ENCODE data around the gene PPIG. TPM values are rescaled to one million over a fixed set of nuclear protein-coding genes. Genes with fewer than 3 reads are reported as not detected.
"Not testable (repeated sequence)": the region's sequence is repeated elsewhere in the genome, so short reads cannot be mapped to it uniquely, and the experiment has no call there.

Gene PPIG
- total RNA-seq (36.7 and 44.9 TPM in 2 replicates), polyA plus RNA-seq (7.4 and 13.4 TPM in 2 replicates), polyA minus RNA-seq (9.7 and 11.7 TPM in 2 replicates), Bru-seq, nascent RNA (percentile 93 among the genes with signal in this experiment), BruChase-seq, experiment 1, labeled RNA remaining after a 6-hour chase (percentile 90 among the genes with signal in this experiment), BruChase-seq, experiment 2, labeled RNA remaining after a 2-hour chase (percentile 91 among the genes with signal in this experiment)
- polyA plus RNA-seq (2011; cell fraction: cytosol; rRNA removed) = 19.2 and 19.8 TPM in 2 replicates
- polyA plus RNA-seq (2011; cell fraction: nucleus; rRNA removed) = 22.9 and 46.1 TPM in 2 replicates
- polyA plus RNA-seq (2012) = 38.8 and 47.1 TPM in 2 replicates
- polyA minus RNA-seq (2011; cell fraction: cytosol; rRNA and poly(A)+ RNA removed) = 11.5 TPM
- 23.0 and 31.3 TPM in 2 replicates for polyA minus RNA-seq (2011; cell fraction: nucleus; rRNA and poly(A)+ RNA removed)
- long read RNA-seq, full-length matches to known transcripts = 41 of 82 reads
- long read RNA-seq, partial matches to known transcripts = 22 of 82 reads
- long read RNA-seq, other reads (novel, unspliced or antisense) = 19 of 82 reads

DNA sequence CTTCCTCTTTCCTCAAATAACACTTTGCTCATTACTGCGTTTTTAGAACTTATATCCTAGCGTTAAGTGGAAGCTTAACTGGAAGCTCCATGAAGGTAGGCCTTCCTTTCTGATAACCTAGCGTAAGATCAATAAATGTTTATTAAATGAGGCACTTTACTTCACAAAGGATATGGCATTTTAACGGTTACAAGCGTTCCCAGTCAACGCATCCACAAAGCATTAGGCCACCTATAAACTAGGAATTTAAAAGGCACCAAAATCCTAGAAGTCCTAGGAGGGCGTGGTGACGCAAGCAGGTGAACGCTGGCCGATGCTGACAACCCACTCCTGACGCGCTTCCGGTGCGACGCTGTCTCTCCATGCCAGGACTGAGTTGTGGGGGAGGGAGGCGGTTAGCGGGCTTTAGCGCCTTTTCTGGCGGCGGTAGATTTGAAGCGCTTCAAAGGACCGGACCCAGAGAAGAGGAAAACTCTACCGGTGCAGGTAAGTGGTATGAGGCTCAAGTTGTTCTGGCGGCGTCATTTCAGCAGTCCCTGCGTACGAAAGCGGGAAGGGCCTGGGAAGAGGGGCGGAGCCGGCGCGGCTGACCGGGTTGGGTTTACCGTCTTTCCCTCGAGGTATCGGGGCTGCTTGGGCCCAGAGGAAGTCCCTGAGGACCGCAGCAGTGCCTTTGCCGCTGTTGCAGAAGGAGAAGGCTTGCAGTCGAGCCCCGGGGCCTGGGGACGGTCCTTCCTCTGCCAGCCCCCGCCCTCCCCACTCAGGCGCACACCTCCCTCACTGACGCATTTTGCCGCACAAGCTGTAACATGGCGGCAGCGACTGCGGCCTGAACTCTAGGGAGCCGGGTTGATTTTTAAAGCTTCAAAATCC lies at the start of gene PPIG:
Gene PPIG (plus strand): TSS at position 347 of the 873 bp plus-strand sequence. CDS start 19,691 bp downstream, outside the sequence.
- no peaks in the 10 kb centered on the region for H4K20me1 ChIP-seq (replicated peaks; ENCODE audit: control insufficient read depth, extremely low read depth, insufficient read depth, low read length)
- TF ChIP-seq POLR2A (IDR thresholded peaks at IDR 0.05; ENCODE audit: low read depth, low read length) = peak; percentile 56
- TF ChIP-seq JUN (IDR thresholded peaks at IDR 0.05; ENCODE audit: borderline replicate concordance, insufficient read depth, insufficient read length, low read depth) = no peak
- no peak for TF ChIP-seq FOS (IDR thresholded peaks at IDR 0.05; ENCODE audit: borderline replicate concordance, insufficient read depth, low read length)
- TF ChIP-seq CTCF (IDR thresholded peaks at IDR 0.05; ENCODE audit: extremely low read depth in 1 of 2, insufficient read depth in 1 of 2, low read depth in 1 of 2, low read length in 2 of 2) = no peak
- TF ChIP-seq POLR2AphosphoS5 (IDR thresholded peaks at IDR 0.05; ENCODE audit: insufficient read depth, low read depth, low read length) = peak; percentile 60
- TF ChIP-seq MYC (IDR thresholded peaks at IDR 0.05; ENCODE audit: low read depth, low read length) = peak; percentile 41
- no peak for TF ChIP-seq GATA2 (IDR thresholded peaks at IDR 0.05; ENCODE audit: insufficient read depth, insufficient read length, low read depth, low read length)
- TF ChIP-seq EZH2 (IDR thresholded peaks at IDR 0.05; ENCODE audit: borderline replicate concordance, low read depth, low read length, severe bottlenecking) = no peak
- TF ChIP-seq, protein P1, sequence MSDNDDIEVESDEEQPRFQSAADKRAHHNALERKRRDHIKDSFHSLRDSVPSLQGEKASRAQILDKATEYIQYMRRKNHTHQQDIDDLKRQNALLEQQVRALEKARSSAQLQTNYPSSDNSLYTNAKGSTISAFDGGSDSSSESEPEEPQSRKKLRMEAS (IDR thresholded peaks at IDR 0.05; ENCODE audit: insufficient read depth, insufficient read length) = peak; percentile 4
- no peaks in the 10 kb centered on the region for H3K36me3 ChIP-seq (ENCODE audit: control insufficient read depth in 2 of 2, extremely low read depth in 1 of 2, insufficient read depth in 2 of 2, low read length in 2 of 2)
- POLR2A ChIA-PET = interaction anchor here (2.1 kb wide), 1 partner anchor 11 kb away, joined by 8 read pairs; the partner anchor contains the start of gene FASTKD1
- CTCF ChIA-PET = interaction anchor here (1.6 kb wide), 1 partner anchor 11 kb away, joined by 6 read pairs; no protein-coding TSS in a partner anchor
- dilution Hi-C loops (cut with MboI; ENCODE audit: extremely low pct_ligation_motif_present, low sequenced_read_pairs) = no loop called here
- H3K79me2 ChIP-seq (ENCODE audit: control insufficient read depth, insufficient read depth, low read length) = peaks cover 46% of the 10 kb centered on the region
- H3K9ac ChIP-seq (replicated peaks; ENCODE audit: extremely low read depth, insufficient read depth, low read length) = peak within 1 kb of the TSS; percentile 92
- H3K4me1 ChIP-seq (ENCODE audit: control insufficient read depth, extremely low read depth, insufficient read depth, low read length) = peaks cover 9% of the 10 kb centered on the region
- H2AFZ ChIP-seq (ENCODE audit: low read depth, low read length) = peak within 1 kb of the TSS; percentile 75
- intact Hi-C loops (cut with micrococcal nuclease) = loop anchor here (1.0 kb wide), 1 partner anchor 11 kb away; the partner anchor contains the start of gene FASTKD1
- no peaks in the 10 kb centered on the region for H3K9me1 ChIP-seq (replicated peaks; ENCODE audit: control insufficient read depth, extremely low read depth, insufficient read depth, low read length)
- peak within 1 kb of the TSS; percentile 55 to 99 (median 98) for H3K4me3 ChIP-seq (replicated peaks in 1 of 3; ENCODE audit: insufficient read depth in 1 of 3, low read depth in 1 of 3, low read length in 3 of 3)
- H3K27ac ChIP-seq (ENCODE audit: insufficient read depth, low read depth, low read length) = peak within 1 kb of the TSS; percentile 89
- BruUV-seq (replicated peaks) = TSS peak; percentile 88
- H3K27me3 ChIP-seq (ENCODE audit: control insufficient read depth in 2 of 2, insufficient read depth in 2 of 2, low read length in 2 of 2) = no peaks in the 10 kb centered on the region
- peak within 1 kb of the TSS; percentile 79 for H3K4me2 ChIP-seq (ENCODE audit: insufficient read depth, low read length)
- H3K9me3 ChIP-seq (replicated peaks; ENCODE audit: control insufficient read depth, insufficient read depth, low read length) = no peaks in the 10 kb centered on the region
- FAIRE-seq (peak; percentile 87), DNase-seq (ENCODE audit: low read depth, low spot score) (peak; percentile 87)

- BruUV-seq (replicated peaks); FAIRE-seq; H3K79me2 ChIP-seq (ENCODE audit: control insufficient read depth, insufficient read depth, low read length); H3K9ac ChIP-seq (replicated peaks; ENCODE audit: extremely low read depth, insufficient read depth, low read length); DNase-seq (ENCODE audit: low read depth, low spot score); dilution Hi-C loops (cut with MboI; ENCODE audit: extremely low pct_ligation_motif_present, low sequenced_read_pairs); H3K27ac ChIP-seq (ENCODE audit: insufficient read depth, low read depth, low read length); H3K9me3 ChIP-seq (replicated peaks; ENCODE audit: control insufficient read depth, insufficient read depth, low read length); H3K4me1 ChIP-seq (ENCODE audit: control insufficient read depth, extremely low read depth, insufficient read depth, low read length); POLR2A ChIA-PET; H3K9me1 ChIP-seq (replicated peaks; ENCODE audit: control insufficient read depth, extremely low read depth, insufficient read depth, low read length); H3K4me3 ChIP-seq (replicated peaks in 1 of 3; ENCODE audit: insufficient read depth in 1 of 3, low read depth in 1 of 3, low read length in 3 of 3); H3K36me3 ChIP-seq (ENCODE audit: control insufficient read depth in 2 of 2, extremely low read depth in 1 of 2, insufficient read depth in 2 of 2, low read length in 2 of 2); H4K20me1 ChIP-seq (replicated peaks; ENCODE audit: control insufficient read depth, extremely low read depth, insufficient read depth, low read length); intact Hi-C loops (cut with micrococcal nuclease); H3K27me3 ChIP-seq (ENCODE audit: control insufficient read depth in 2 of 2, insufficient read depth in 2 of 2, low read length in 2 of 2); H2AFZ ChIP-seq (ENCODE audit: low read depth, low read length); H3K4me2 ChIP-seq (ENCODE audit: insufficient read depth, low read length): not testable (repeated sequence)
- CTCF ChIA-PET = interaction anchor here (1.2 kb wide), 1 partner anchor 12 kb away, joined by 4 read pairs; no protein-coding TSS in a partner anchor
Measured at GRCh38 chr2:169539460-169539859, 44.7 kb upstream of the PPIG start.
